Non-pigmented ciliary epithelial cell (primary cell): ENCODE data around the gene C17orf50.

ENCODE experiments used
- DNase-seq: peaks from one replicate; pipeline ENCODE4 v3.0.0-alpha.2; 2010; ENCODE audit warnings: low read depth

Gene C17orf50

DNA sequence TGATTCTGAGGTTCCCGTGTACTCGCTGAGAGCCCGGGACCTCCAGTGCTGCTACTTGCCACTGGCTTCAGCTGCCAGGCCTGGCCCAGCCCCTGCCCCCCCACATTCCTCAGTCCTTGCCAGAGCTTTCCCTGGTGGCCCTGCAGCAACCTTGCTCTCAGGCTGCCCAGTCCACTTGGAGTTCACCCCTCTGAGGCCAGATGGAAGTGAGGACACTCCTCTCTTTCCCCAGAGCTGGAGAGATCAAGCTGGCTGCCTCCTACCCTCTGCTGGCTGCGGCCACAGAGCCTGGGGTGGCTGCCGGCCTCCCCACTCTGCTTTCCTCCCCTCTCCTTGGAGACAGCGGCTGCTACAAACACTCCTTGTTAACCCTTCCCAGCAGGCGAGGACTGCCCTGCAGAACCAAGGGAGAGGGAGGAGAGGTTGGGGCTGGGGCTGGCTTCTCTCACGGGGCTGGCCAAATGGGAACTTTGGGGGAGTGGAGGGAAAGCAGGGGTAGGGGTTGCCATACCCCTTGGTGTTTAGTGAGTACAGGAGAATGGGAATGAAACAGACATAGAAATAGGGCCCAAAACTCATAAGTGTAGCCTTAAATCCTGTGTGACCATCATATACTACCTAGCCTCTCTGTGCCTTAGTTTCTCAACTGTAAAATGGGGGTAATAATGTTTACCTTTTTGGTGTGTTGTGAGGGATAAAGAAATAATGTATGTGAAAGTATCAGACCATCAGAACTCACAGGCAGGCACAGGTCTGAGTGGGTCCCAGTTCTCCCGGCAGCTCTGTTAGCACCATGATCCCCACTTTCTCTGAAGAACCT, 7.5 kb upstream of the C17orf50 start, which contains the start of gene GAS2L2:
Gene GAS2L2, minus strand, starts transcription at position 295 of the 820 bp plus-strand sequence. CDS start 389 bp downstream, outside the sequence.
- no peak for DNase-seq

DNA sequence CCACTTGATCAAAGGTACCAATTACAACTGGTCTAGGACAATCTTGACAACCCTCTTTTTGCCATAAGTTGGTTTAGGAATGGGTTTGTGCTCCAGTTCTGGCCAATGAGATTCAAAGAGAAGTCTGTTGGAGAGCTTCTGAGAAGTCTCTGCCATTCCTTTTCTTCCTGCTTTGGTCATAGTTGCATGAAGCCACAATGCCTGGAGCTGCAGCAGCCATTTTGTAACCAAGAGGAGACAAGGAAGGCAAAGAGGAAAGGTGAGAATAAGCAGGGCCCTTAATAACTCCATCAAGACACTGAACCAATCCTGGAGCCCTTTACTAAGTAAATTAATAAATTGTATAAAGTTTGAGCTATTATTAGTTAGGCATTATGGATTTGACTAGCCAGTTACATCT, 3.4 kb upstream of the C17orf50 start:
- DNase-seq = no peak

DNA sequence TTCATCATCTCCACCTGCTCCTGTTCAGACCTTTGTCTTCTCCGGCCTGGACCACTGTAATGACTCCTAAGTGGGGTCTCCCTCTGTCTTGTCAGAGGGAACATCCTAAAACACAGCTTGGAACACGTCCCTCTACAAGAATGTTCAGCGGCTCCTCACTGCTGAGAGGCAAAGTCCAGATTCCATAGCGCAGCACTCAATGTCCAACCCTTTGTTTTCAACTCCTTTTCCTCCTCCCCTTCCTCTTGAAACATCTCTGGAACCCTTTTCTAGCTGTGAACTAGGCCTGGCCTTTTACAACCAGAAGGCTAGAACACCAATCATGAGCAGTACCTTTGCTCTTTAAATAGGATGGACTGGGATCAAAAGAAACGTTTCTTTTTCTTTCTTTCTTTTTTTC, 914 bp downstream of the C17orf50 start:
- DNase-seq = no peak

DNA sequence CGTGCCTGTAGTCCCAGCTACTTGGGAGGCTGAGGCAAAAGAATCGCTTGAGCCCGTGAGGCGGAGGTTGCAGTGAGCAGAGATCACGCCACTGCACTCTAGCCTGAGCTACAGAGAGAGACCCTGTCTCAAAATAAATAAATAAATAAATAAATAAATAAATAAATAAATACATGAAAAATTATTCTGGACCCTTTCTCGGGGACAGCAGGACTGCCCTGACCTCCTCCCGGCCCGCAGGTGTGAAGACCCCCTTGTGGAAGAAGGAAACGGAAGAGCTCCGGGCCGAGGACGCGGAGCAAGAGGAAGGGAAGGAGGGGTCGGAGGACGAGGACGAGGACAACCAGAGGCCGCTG, 3.1 kb downstream of the C17orf50 start:
- DNase-seq = no peak

DNA sequence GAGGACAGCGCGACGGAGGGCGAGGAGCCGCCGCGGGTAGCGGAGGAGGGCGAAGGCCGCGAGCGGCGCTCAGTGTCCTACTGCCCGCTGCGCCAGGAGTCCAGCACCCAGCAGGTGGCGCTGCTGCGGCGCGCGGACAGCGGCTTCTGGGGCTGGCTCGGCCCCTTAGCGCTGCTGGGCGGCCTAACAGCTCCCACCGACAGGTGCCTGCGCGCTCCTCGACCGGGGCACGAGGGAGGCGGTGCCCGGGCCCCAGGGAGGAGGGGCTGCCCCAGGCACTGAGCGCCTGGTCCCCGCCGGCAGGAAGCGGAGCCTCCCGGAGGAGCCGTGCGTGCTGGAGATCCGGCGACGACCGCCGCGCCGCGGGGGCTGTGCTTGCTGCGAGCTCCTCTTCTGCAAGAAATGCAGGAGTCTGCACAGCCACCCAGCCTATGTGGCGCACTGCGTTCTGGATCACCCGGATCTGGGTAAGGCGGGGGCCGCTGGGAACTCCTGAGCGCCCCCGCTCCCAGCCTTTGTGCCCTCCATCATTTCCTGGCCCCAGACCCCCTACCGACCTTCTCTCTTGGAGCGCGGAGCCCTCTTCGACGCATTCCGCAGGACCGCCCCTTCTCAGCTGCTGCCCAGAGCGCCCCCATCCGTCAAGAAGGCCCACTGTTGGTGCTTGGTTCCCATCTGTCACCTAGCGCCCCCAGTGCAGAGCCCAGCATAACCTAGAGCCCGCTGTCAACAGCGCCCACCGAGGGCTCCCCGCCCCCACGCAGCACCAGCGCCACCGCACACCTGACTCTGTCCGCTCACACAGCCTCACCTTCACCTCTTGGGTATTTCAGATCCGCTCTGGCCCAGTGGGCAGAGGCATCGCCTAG, 3.7 kb downstream of the C17orf50 start:
- DNase-seq = no peak

DNA sequence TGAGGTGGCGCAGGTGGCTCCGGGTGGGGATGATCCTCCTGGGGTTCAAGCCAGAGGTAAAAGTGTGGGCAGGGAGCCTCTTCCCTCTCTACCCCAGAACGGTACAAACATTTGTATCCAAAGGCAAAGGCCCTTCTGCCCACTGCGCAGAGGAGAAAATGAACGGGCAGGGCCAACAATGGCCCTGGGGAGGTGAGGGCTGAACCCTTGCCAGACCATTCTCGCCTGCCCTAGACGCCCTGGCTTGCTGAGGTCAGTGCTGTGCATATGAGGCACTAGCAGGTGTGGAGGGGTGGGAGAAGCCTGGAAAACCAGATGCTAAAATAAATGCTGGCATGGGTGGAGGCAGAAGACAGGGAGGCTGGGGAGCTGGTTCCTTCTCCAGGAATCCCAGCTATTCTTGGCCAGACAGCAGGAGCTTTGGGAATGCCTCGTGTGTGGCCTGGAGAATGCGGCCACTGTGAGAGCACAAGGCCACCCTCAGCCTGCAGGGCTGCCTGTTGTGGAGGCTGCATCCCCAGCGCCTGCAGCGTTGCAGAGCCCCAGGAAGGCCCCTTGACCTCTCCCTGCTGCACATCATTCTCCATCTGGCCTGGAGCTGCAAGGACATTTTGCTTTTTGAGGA, 4.5 kb downstream of the C17orf50 start:
- DNase-seq = no peak

DNA sequence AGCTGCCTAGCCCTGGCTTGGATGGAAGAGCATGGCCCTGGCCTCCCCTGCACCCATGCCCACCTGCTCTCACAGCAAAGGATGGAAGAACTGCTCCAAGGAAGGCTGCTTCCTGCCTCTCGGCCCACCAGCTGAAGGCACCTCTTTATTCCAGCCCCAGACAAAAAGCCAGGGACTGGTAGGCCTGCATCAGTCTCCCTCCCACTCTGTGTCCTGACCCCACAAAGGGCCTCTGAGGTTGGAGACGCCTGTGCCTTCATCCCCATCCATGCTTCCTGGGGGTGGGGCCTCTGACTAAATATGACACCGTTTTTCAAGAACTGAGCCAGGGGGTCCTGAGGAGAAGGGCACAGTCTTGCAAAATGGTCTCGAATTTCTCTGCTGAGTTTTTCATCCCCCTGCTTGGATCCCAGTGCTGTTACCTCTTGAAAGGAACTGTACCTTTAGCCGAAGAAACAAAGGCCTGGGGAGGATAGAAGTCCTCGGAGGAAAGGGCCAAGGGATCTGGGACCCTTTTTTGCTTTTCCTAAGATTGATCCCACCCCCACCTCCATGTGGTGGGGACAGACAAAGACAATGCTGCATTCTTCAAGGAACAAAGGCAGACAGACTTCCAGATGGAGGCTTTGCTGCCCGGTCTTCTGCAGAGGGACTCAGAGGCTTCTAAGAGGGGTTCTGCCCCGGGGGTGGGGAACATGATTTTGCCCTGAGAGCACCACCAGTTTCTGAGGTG, 5.2 kb downstream of the C17orf50 start:
- no peak for DNase-seq

DNA sequence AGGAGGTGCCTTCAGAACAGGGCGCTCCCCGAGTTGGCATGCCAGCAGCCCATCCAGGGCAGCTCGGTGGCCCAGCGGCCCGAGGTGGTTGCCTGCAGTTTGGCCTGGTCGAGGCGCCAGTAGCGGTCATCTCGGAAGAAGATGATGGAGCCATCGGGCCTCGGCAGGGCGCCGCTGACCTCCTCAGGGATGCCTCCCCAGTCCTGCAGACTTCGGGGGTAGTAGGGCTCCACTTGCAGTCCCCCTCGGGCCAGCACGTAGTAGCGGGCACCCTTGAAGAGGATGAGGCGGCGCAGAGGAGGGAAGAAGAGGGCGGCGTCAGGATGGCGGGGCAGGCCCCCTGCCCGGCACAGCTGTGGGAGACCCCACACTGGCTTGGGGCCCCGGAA, 5.8 kb downstream of the C17orf50 start:
- no peak for DNase-seq

DNA sequence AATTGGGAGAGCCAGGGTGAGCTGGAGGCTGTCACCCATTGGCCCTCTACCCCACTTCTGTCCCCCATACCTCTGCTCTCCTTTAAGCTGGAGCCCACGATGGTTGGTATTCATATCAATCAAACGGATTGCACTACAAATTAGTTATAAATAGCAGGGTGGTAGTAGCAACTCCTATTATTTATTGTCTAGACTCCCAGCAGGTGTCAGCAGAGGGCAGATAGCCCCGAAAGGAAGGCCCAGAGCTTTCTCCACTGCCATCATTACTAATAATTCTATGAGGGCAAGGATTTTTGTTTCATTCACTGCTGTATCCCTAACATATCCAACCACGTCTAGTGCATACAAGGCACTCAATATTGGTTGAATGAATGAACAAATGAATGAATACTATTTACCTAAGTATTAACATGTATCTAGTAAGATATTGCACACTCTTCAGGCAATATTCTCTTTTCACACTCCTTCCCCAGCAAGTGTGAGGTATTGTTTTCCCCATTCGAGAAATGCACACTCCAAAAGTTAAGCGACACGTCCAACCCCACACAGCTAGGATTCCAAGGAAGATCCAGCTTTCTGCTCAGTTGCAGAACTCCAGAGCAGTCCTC, 6.3 kb downstream of the C17orf50 start:
- no peak for DNase-seq

DNA sequence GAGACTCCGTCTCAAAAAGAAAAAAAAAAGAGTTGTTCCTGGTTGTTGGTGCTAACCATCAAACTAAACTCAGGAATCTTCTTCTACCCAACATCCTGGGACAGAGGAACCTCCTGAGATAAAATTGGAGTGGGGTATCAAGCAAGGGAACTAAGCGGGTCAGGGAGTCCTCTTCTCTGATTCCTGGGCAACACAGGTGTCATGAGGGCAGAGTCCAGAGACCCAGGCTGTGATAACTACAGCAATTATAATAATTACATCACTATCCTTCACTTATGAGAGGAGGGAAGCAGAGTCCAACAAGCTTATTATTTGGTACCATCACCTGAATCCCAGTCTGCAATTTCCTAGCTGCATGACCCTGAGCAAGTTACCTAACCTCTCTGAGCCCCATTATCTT, 8.1 kb downstream of the C17orf50 start:
- DNase-seq = no peak

DNA sequence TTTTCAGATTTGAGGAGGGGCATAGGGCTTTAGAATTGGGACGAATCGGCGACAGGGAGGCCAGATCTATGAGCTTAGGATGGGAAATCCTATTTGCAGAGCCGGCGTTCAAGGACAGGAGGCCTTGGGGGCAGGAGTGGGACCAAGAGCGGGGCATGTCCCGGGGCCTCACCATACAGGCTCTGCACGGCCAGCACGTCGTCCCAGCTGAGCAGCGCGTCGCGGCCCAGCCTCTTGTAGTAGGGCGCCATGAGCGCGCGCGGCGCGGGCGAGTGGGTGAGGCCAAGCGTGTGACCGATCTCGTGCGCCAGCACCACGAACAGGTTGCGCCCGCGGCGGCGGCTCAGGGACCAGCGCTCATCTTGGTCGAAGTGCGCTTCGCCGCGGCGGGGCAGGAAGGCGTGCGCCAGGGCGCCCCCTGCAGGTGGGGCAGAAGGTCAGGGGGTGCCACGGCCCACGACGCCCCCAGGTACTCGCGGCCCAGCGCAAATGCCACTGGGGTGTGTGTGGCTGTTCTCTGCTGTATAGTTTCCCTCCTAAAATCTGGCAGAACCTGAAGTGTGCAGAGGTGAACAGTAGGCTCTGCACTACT, 9.3 kb downstream of the C17orf50 start:
- no peak for DNase-seq

DNA sequence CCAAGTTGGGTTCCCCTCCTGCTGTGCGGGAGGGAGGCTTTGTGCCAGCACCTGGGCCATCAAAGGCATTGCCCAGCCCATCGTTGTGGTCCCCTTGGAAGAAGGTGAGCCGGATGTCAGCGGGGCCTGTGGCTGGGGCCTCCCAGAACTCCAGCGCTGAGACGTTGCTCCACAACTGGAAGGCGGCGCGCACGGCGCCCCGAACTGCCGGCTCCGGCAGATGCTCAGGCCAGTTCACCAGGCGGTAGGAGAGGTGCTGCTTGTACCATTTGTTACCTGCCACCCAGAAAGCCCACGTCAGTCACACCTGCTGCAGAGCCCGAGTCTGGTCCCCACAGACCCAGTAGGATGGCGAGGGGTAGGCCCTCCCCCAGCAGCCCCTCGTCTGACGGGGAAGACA, 12.4 kb downstream of the C17orf50 start:
- DNase-seq = no peak

DNA sequence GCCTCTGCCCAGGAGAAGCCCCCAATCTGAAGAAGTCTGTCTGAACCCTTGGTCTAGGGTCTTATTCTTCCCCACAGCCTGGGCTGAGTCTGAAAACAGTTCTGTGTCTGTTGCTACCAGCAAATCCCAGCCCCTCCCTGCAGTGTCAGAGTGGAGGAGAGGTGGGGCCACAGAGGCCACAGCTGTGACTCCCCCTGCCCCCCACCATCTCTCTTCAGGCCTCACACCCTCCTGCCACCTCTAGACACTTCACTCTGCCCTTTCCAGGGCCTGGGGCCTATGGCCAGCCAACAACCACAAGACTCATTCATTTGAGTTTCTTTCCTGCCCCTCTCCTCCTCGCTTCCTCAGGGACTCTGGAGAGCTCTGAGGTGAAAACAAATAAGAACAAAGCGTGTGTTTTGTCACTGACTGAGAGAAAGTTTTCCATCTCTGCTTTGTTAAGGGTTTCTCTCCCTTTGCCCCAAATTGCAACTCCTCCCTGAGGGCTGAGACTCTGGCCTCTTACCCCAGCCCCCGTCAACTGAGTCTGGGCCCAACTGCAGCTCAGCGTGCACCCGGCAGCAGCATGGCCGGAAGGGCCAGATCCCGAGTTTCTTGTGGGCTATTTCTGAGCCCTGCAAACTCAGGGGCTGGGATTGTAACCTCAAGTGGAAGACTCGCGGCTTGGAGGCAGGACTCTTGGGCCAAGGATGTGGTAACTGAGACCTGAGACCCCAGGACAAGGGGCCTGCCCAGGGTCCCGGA, 13.2 kb downstream of the C17orf50 start:
- DNase-seq = no peak

DNA sequence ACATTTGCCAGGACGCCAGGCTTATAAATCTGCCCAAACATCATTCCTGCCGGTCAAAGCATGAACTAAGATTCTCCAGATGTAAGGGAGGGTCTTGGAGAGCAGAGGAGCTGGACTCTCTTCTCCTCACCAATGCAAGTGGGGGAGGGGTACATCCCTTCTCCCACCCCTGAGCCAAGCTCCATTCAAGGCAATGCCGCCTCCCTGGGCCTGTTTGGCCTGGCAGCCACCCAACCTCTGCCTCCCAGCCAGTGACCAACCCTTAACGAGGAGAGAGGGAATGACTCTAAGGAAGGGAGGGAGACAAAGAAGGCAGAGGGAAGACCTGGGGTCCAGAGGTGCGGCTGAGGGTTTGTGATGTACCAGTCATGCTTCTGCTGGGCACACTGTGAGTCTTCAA, 13.8 kb downstream of the C17orf50 start:
- DNase-seq = no peak

DNA sequence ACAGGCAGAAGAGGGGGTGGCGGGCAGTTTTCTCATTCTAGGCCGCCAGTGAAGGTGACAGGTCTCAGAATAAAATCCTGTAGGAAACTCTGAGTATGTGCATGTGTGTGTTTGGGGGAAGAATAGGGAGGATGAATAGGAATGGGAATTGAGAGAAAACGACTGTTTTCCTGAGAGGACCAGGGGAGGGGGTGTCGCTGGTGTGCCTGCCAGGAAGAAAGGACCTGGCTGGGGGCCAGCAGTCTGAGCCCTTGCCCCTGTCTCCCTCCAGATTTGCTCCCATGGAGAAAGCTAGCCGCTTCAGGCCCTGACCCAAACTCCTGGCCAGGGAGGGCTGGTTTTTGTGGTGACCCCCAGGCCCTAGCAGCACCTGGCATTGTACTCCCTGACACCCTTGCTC, 14.4 kb downstream of the C17orf50 start:
- DNase-seq = no peak

DNA sequence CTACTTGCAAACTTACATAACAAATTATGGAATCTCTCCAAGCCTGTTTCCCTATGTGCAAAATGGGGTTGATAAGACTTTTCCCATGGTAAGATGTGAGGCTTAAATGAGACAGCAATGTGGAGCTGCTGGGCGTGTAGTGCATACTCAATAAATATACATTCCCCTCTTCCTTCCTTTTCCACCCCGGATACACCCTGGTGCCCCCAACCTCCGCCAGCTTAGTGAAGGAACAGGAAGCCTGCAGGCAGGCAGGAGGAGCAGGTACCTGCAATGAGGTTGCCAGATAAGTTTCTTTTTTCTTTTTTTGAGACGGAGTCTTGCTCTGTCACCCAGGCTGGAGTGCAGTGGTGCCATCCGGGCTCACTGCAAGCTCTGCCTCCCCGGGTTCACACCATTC, 14.9 kb downstream of the C17orf50 start:
- no peak for DNase-seq

DNA sequence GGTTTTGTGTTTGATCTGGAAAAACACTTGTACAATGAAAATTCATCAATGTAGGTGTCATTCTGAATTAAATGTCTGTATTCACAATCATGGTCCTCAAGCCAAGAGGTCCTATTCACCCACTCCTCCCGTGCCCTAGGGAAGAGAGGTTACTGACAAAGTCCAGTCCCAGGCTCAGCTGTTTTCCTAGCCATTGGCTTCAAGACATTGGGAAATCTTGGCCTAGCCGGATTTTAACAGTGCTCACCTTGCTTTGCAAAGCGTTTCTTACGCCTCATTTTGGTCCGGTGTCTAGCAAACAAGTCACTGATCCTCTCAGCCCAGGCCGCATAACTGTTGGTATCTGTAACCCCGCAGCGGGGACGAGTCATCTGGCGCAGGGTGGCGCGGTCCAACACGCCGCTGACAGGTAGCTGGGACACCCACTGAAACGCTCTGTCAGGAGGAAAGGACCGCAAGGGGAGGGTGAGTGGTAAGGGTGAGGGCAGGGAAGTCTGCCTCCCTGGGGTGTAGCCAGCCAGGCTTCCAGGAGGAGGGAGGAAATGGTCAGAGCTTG, 18.0 kb downstream of the C17orf50 start:
- DNase-seq = no peak

DNA sequence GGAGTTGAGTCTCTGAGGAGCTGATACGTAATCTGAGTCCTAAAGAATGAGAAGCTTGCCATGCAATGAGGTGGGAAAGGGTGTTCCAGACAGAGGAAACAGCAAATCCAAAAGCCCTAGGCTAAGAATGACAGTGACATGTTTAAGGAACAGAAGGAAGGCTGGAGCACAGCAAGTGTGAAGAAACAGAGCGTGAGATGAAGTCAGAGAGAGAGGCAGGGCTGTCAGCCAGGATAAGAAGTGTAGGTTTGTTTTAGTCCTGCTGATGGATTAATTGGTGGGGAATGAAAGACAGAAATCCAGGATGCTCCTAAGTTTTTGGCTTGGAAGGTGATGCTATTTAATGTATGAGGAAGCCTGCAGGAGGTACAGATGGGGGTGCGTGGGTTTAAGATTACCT, 20.3 kb downstream of the C17orf50 start:
- no peak for DNase-seq

DNA sequence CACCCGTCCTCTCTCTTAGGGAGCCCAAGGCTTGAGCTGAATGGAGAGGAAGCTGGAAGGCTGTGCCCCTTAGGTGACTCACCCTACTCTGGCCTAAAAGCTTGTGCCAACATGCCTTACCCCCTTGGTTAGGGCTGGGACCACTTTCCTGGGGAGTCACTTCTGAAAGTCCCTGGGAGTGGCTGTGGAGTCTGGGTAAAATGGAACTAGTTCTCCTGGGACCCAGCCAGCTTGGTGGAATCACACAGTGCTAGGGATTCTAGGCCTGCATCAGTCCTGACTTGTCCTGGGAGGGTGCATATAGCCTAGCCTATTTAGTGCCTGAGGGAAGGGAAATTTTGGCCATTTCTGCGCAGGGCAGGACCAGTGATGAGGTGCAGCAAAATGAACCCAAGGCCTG, 24.2 kb downstream of the C17orf50 start:
- DNase-seq = no peak

DNA sequence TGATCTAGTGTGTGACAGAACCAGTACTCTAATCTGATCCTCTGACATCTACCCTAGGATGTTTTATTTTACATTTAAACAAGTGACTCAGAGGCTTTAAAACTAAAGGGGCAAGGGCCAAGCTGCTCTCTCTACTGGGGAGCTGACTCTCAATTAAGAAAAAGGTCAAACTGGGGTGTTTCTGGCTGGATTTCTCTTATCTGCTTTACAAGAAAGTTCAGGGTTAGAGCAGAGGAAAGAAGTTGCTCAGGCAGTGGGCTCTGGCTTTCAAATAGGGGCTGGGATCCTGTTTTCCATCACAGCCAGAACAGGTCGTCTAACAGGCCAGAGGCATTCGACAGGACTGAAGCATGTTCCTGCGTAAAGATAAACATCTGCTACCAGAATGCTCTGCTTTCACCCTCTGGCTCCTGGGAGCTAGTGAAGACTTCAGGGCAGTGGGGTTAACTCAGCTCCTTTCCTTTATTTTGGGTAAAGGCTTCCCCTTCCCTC, 26.3 kb downstream of the C17orf50 start:
- no peak for DNase-seq
